DOHH2 (cell line): ENCODE results near the gene ZNF324.

Source experiments
- CTCF ChIP-seq: fragments of 200-600 bp; sonication (generic); IDR thresholded peaks from one replicate; pipeline ENCODE4 v1.5.1; 2014; ENCODE audit warnings: antibody characterized with exemption, mild to moderate bottlenecking, low read depth, low read length; ENCODE audit not compliant: poor library complexity, severe bottlenecking
- EZH2phosphoT487 ChIP-seq: fragments of 200-600 bp; sonication (generic); IDR thresholded peaks from 2 replicates; pipeline ENCODE4 v1.6.1; 2017; ENCODE audit warnings: borderline replicate concordance, mild to moderate bottlenecking, antibody characterized with exemption, low read length, moderate library complexity, mixed read lengths

- TF ChIP-seq CTCF: no peak
- TF ChIP-seq EZH2phosphoT487: no peak
These were observed 54.8 kb downstream of the ZNF324 start for GRCh38 chr19:58521651-58522050.
